ENCODE measurements around the gene GSTO2.

DNA sequence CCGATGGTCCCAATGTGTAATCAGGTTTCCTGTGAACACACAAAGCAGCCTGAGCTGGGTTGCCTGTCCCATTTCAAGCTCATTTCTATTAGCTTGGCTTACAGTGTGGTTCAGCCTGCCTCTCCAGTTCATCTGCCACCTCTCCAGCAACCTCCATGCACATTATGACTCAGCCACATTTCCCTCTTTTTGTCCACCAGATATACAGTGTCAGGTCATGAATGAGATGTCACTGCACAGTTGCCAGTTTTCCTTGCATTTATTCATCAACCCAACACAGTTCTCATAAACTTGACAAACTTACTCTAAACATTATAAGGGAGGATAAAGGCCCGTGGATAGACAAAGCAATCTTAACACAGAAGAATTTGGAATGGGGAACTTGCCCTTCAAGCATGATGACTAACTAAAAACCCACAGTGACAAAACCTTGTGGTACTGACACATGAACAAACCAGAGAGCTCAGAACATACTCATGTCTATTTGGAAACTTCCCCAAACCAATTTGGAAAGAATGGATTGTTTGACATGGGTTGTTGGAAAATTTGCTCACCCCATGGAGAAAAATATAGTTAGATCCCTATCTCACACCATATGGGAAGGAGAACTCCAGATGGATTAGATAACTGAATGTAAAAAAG lies 82.2 kb downstream of the GSTO2 start:
- TF ChIP-seq, protein P1, sequence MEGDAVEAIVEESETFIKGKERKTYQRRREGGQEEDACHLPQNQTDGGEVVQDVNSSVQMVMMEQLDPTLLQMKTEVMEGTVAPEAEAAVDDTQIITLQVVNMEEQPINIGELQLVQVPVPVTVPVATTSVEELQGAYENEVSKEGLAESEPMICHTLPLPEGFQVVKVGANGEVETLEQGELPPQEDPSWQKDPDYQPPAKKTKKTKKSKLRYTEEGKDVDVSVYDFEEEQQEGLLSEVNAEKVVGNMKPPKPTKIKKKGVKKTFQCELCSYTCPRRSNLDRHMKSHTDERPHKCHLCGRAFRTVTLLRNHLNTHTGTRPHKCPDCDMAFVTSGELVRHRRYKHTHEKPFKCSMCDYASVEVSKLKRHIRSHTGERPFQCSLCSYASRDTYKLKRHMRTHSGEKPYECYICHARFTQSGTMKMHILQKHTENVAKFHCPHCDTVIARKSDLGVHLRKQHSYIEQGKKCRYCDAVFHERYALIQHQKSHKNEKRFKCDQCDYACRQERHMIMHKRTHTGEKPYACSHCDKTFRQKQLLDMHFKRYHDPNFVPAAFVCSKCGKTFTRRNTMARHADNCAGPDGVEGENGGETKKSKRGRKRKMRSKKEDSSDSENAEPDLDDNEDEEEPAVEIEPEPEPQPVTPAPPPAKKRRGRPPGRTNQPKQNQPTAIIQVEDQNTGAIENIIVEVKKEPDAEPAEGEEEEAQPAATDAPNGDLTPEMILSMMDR (IDR thresholded peaks at IDR 0.05; ENCODE audit: borderline replicate concordance, extremely low read depth, low read length, poor library complexity, severe bottlenecking): no peak
- no peak for TF ChIP-seq EZH2 (IDR thresholded peaks at IDR 0.05; ENCODE audit: borderline replicate concordance, low read depth, low read length, severe bottlenecking)
